ENCODE measurements around the gene TANC1. TPM values are rescaled to one million over a fixed set of nuclear protein-coding genes. Genes with fewer than 3 reads are reported as not detected.

The TANC1 gene
- total RNA-seq, 1 donor from 2014 or later: not detected

DNA sequence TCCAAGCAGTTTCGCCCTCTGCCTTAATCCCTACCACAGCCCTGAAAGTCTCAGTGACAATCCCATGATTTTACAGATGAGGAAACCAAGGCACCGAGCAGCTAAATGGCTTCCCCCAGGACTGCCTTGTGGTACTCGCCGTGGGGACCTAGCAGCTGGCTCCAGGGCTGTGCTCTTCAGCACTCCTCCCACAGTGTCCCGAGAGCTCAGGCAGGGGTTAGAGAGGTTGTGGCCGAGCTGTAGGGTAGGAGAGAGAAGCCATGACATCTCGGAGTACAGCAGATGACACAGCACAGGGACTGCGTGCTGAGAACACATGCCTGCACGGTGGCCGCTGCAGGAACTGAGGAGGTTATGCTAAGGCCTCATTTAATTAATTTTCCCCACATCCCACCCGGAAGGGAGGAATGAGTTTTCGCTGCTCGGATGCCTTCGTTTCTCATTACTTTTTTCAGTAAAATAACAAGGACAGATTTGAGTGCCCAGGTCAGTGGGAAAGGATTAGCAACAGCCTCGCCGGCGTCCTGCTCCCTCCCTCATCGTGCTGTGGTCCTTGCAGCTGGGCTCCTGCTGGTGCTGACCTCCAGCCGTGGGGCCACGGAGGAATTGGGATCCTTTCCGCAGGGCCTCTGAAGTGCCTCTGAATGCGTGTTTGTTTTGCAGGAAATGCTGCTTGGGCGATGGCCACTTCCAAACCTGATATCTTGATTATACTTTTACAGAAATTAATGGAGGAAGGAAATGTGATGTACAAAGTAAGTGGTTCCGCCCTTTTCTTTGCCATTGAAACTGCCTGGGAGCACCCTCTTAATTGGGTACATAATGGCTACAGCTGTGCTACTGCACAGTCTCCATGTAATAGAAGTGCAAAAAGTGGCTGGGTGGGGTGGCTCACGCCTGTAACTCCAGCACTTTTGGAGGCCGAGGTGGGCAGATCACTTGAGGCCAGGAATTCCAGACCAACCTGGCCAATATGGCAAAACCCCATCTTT lies 256.9 kb downstream of the TANC1 start:
- Mint-ChIP-seq H3K4me1 (no peaks in the 10 kb centered on the region), H3K36me3 (ENCODE audit: low read depth) (peaks cover 6% of the 10 kb centered on the region)
- CTCF ChIA-PET: no interaction called here

GRCh38 chr2:159226059-159226461 lies 257.6 kb downstream of the TANC1 start:
- Mint-ChIP-seq H3K4me3 (no peak overlapping the region), H3K4me1 (no peaks in the 10 kb centered on the region), H3K9me3 (no peaks in the 10 kb centered on the region), H3K27me3 (peaks cover 2% of the 10 kb centered on the region), H3K27ac (no peak overlapping the region), H3K36me3 (ENCODE audit: low read depth) (peaks cover 8% of the 10 kb centered on the region)
- DNase-seq (no peak), ATAC-seq (ENCODE audit: low read depth) (no peak)
- intact Hi-C loops (cut with micrococcal nuclease): no loop called here
- CTCF ChIA-PET: no interaction called here
- no peak for TF ChIP-seq CTCF (IDR thresholded peaks at IDR 0.05)
- POLR2A ChIA-PET: interaction anchor here (0.7 kb wide), 1 partner anchor 469 kb away, joined by 8 read pairs; no protein-coding TSS in a partner anchor

More for the DNA sequence above, 256.9 kb downstream of the TANC1 start:
- POLR2A ChIA-PET: no interaction called here
- TF ChIP-seq CTCF (IDR thresholded peaks at IDR 0.05): no peak
- ATAC-seq (ENCODE audit: low read depth) (no peak), DNase-seq (no peak)
- no peak overlapping the region for H3K27ac Mint-ChIP-seq
- peaks cover 2% of the 10 kb centered on the region for H3K27me3 Mint-ChIP-seq
- intact Hi-C loops (cut with micrococcal nuclease): no loop called here
- no peaks in the 10 kb centered on the region for H3K9me3 Mint-ChIP-seq
- no peak overlapping the region for H3K4me3 Mint-ChIP-seq

GRCh38 chr2:159226608-159227385 lies 258.4 kb downstream of the TANC1 start:
- Mint-ChIP-seq H3K36me3 (ENCODE audit: low read depth) (peaks cover 8% of the 10 kb centered on the region), H3K4me1 (no peaks in the 10 kb centered on the region), H3K27ac (no peak overlapping the region), H3K4me3 (no peak overlapping the region), H3K27me3 (no peaks in the 10 kb centered on the region), H3K9me3 (no peaks in the 10 kb centered on the region)
- POLR2A ChIA-PET: interaction anchor here (0.7 kb wide), 1 partner anchor 469 kb away, joined by 8 read pairs; no protein-coding TSS in a partner anchor
- DNase-seq (no peak), ATAC-seq (ENCODE audit: low read depth) (no peak)
- intact Hi-C loops (cut with micrococcal nuclease): no loop called here
- CTCF ChIA-PET: no interaction called here
- no peak for TF ChIP-seq CTCF (IDR thresholded peaks at IDR 0.05)

DNA sequence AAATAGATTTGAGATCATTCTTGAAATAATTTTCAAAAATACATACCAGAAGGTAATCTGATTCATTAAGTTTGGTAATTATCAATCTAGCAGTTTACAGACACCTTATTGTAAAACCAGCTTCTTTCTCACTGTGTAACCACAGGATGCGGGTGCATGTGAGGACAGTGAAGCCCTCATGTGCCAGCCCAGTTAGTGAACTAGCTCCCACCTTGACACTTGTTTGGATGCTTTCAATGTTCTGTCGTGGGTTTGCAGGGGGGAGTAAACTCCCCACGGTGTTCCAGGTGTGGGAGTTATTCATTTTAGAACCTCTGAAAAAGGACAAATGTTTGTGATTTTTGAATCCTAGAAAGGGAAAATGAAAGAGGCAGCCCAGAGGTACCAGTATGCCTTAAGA lies 259.0 kb downstream of the TANC1 start:
- intact Hi-C loops (cut with micrococcal nuclease): no loop called here
- no peak for ATAC-seq (ENCODE audit: low read depth)

More for the DNA sequence above, 259.0 kb downstream of the TANC1 start:
- no peak for TF ChIP-seq CTCF (IDR thresholded peaks at IDR 0.05)
- Mint-ChIP-seq H3K27me3 (no peaks in the 10 kb centered on the region), H3K4me1 (no peaks in the 10 kb centered on the region), H3K9me3 (no peaks in the 10 kb centered on the region), H3K27ac (no peak overlapping the region), H3K36me3 (ENCODE audit: low read depth) (peaks cover 8% of the 10 kb centered on the region), H3K4me3 (no peak overlapping the region)
- CTCF ChIA-PET: no interaction called here
- POLR2A ChIA-PET: no interaction called here
- DNase-seq: no peak

Measured in activated B cell treated with CpG ODN at 0.5 μM for 24 hours (primary cell).